Measurements from ENCODE around the gene NAALADL2.

Gene NAALADL2

GRCh38 chr3:175479800-175480199 is 620.7 kb downstream of the NAALADL2 start:
- no peak overlapping the region for H3K9ac ChIP-seq (ENCODE audit: insufficient read length)
- no peaks in the 10 kb centered on the region for H3K36me3 ChIP-seq (ENCODE audit: insufficient read depth, low read length)
- DNase-seq (ENCODE audit: low read depth, low spot score) = no peak
- H3K9me3 ChIP-seq (ENCODE audit: low read depth, low read length) = no peaks in the 10 kb centered on the region
- TF ChIP-seq EZH2 (IDR thresholded peaks at IDR 0.05) (no peak), POLR2AphosphoS5 (IDR thresholded peaks at IDR 0.05; ENCODE audit: borderline replicate concordance, low read depth, low read length) (no peak), FOXP2 (optimal IDR thresholded peaks at IDR 0.05; ENCODE audit: control extremely low read depth, extremely low read length, insufficient read depth) (no peak)
- no peak overlapping the region for H3K27ac ChIP-seq
- H3K4me3 ChIP-seq = no peak overlapping the region

GRCh38 chr3:175484666-175485065 is 625.5 kb downstream of the NAALADL2 start:
- Histone ChIP-seq H3K36me3 (ENCODE audit: insufficient read depth, low read length) (no peaks in the 10 kb centered on the region), H3K27ac (no peak overlapping the region), H3K9ac (ENCODE audit: insufficient read length) (no peak overlapping the region), H3K4me3 (no peak overlapping the region), H3K9me3 (ENCODE audit: low read depth, low read length) (no peaks in the 10 kb centered on the region)
- TF ChIP-seq EZH2 (IDR thresholded peaks at IDR 0.05) (no peak), POLR2AphosphoS5 (IDR thresholded peaks at IDR 0.05; ENCODE audit: borderline replicate concordance, low read depth, low read length) (no peak), FOXP2 (optimal IDR thresholded peaks at IDR 0.05; ENCODE audit: control extremely low read depth, extremely low read length, insufficient read depth) (no peak)
- no peak for DNase-seq (ENCODE audit: low read depth, low spot score)

GRCh38 chr3:175485436-175485835 is 626.3 kb downstream of the NAALADL2 start:
- no peak for TF ChIP-seq POLR2AphosphoS5 (IDR thresholded peaks at IDR 0.05; ENCODE audit: borderline replicate concordance, low read depth, low read length)
- TF ChIP-seq EZH2 (IDR thresholded peaks at IDR 0.05) = no peak
- TF ChIP-seq FOXP2 (optimal IDR thresholded peaks at IDR 0.05; ENCODE audit: control extremely low read depth, extremely low read length, insufficient read depth) = no peak
- no peak overlapping the region for H3K27ac ChIP-seq
- H3K4me3 ChIP-seq = no peak overlapping the region
- no peaks in the 10 kb centered on the region for H3K36me3 ChIP-seq (ENCODE audit: insufficient read depth, low read length)
- DNase-seq (ENCODE audit: low read depth, low spot score) = no peak
- no peak overlapping the region for H3K9ac ChIP-seq (ENCODE audit: insufficient read length)
- no peaks in the 10 kb centered on the region for H3K9me3 ChIP-seq (ENCODE audit: low read depth, low read length)

GRCh38 chr3:175486255-175486654 is 627.1 kb downstream of the NAALADL2 start:
- Histone ChIP-seq H3K27ac (no peak overlapping the region), H3K4me3 (no peak overlapping the region), H3K36me3 (ENCODE audit: insufficient read depth, low read length) (no peaks in the 10 kb centered on the region), H3K9me3 (ENCODE audit: low read depth, low read length) (no peaks in the 10 kb centered on the region), H3K9ac (ENCODE audit: insufficient read length) (no peak overlapping the region)
- TF ChIP-seq FOXP2 (optimal IDR thresholded peaks at IDR 0.05; ENCODE audit: control extremely low read depth, extremely low read length, insufficient read depth) (no peak), POLR2AphosphoS5 (IDR thresholded peaks at IDR 0.05; ENCODE audit: borderline replicate concordance, low read depth, low read length) (no peak), EZH2 (IDR thresholded peaks at IDR 0.05) (no peak)
- DNase-seq (ENCODE audit: low read depth, low spot score) = no peak

GRCh38 chr3:175489406-175489805 is 630.3 kb downstream of the NAALADL2 start:
- Histone ChIP-seq H3K4me3 (no peak overlapping the region), H3K36me3 (ENCODE audit: insufficient read depth, low read length) (no peaks in the 10 kb centered on the region), H3K9me3 (ENCODE audit: low read depth, low read length) (no peaks in the 10 kb centered on the region), H3K27ac (no peak overlapping the region), H3K9ac (ENCODE audit: insufficient read length) (no peak overlapping the region)
- no peak for DNase-seq (ENCODE audit: low read depth, low spot score)
- TF ChIP-seq FOXP2 (optimal IDR thresholded peaks at IDR 0.05; ENCODE audit: control extremely low read depth, extremely low read length, insufficient read depth) (no peak), POLR2AphosphoS5 (IDR thresholded peaks at IDR 0.05; ENCODE audit: borderline replicate concordance, low read depth, low read length) (no peak), EZH2 (IDR thresholded peaks at IDR 0.05) (no peak)

GRCh38 chr3:175493301-175493700 is 634.2 kb downstream of the NAALADL2 start:
- no peak for DNase-seq (ENCODE audit: low read depth, low spot score)
- Histone ChIP-seq H3K36me3 (ENCODE audit: insufficient read depth, low read length) (no peaks in the 10 kb centered on the region), H3K4me3 (no peak overlapping the region), H3K9me3 (ENCODE audit: low read depth, low read length) (no peaks in the 10 kb centered on the region), H3K9ac (ENCODE audit: insufficient read length) (no peak overlapping the region), H3K27ac (no peak overlapping the region)
- TF ChIP-seq POLR2AphosphoS5 (IDR thresholded peaks at IDR 0.05; ENCODE audit: borderline replicate concordance, low read depth, low read length) = no peak
- TF ChIP-seq FOXP2 (optimal IDR thresholded peaks at IDR 0.05; ENCODE audit: control extremely low read depth, extremely low read length, insufficient read depth) = no peak
- TF ChIP-seq EZH2 (IDR thresholded peaks at IDR 0.05) = no peak

- Histone ChIP-seq H3K9ac (ENCODE audit: insufficient read length) (no peak overlapping the region), H3K4me3 (no peak overlapping the region), H3K9me3 (ENCODE audit: low read depth, low read length) (no peaks in the 10 kb centered on the region), H3K27ac (no peak overlapping the region), H3K36me3 (ENCODE audit: insufficient read depth, low read length) (no peaks in the 10 kb centered on the region)
- no peak for TF ChIP-seq EZH2 (IDR thresholded peaks at IDR 0.05)
- no peak for TF ChIP-seq POLR2AphosphoS5 (IDR thresholded peaks at IDR 0.05; ENCODE audit: borderline replicate concordance, low read depth, low read length)
- TF ChIP-seq FOXP2 (optimal IDR thresholded peaks at IDR 0.05; ENCODE audit: control extremely low read depth, extremely low read length, insufficient read depth) = no peak
- no peak for DNase-seq (ENCODE audit: low read depth, low spot score)
Measured at GRCh38 chr3:175495331-175495730, 636.2 kb downstream of the NAALADL2 start.

GRCh38 chr3:175502155-175502554 is 643.0 kb downstream of the NAALADL2 start:
- Histone ChIP-seq H3K9me3 (ENCODE audit: low read depth, low read length) (no peaks in the 10 kb centered on the region), H3K4me3 (no peak overlapping the region), H3K36me3 (ENCODE audit: insufficient read depth, low read length) (no peaks in the 10 kb centered on the region), H3K9ac (ENCODE audit: insufficient read length) (no peak overlapping the region), H3K27ac (no peak overlapping the region)
- TF ChIP-seq POLR2AphosphoS5 (IDR thresholded peaks at IDR 0.05; ENCODE audit: borderline replicate concordance, low read depth, low read length) = no peak
- no peak for TF ChIP-seq FOXP2 (optimal IDR thresholded peaks at IDR 0.05; ENCODE audit: control extremely low read depth, extremely low read length, insufficient read depth)
- no peak for TF ChIP-seq EZH2 (IDR thresholded peaks at IDR 0.05)
- no peak for DNase-seq (ENCODE audit: low read depth, low spot score)

GRCh38 chr3:175511219-175511785 is 652.2 kb downstream of the NAALADL2 start:
- TF ChIP-seq POLR2AphosphoS5 (IDR thresholded peaks at IDR 0.05; ENCODE audit: borderline replicate concordance, low read depth, low read length) (no peak), FOXP2 (optimal IDR thresholded peaks at IDR 0.05; ENCODE audit: control extremely low read depth, extremely low read length, insufficient read depth) (no peak), EZH2 (IDR thresholded peaks at IDR 0.05) (no peak)

More at GRCh38 chr3:175511219-175511785, 652.2 kb downstream of the NAALADL2 start:
- Histone ChIP-seq H3K9ac (ENCODE audit: insufficient read length) (no peak overlapping the region), H3K36me3 (ENCODE audit: insufficient read depth, low read length) (no peaks in the 10 kb centered on the region), H3K27ac (no peak overlapping the region), H3K9me3 (ENCODE audit: low read depth, low read length) (no peaks in the 10 kb centered on the region), H3K4me3 (no peak overlapping the region)
- DNase-seq (ENCODE audit: low read depth, low spot score) = no peak
